HG03045 (cell line): ENCODE data around the gene HOXD8.

ENCODE experiments used
- ATAC-seq: cut with Tn5 transposase; IDR thresholded peaks from one replicate; pipeline ENCODE4 v1.9.1; 2021; ENCODE audit warnings: mild to moderate bottlenecking, moderate library complexity; ENCODE audit not compliant: unreplicated experiment

Gene HOXD8

DNA sequence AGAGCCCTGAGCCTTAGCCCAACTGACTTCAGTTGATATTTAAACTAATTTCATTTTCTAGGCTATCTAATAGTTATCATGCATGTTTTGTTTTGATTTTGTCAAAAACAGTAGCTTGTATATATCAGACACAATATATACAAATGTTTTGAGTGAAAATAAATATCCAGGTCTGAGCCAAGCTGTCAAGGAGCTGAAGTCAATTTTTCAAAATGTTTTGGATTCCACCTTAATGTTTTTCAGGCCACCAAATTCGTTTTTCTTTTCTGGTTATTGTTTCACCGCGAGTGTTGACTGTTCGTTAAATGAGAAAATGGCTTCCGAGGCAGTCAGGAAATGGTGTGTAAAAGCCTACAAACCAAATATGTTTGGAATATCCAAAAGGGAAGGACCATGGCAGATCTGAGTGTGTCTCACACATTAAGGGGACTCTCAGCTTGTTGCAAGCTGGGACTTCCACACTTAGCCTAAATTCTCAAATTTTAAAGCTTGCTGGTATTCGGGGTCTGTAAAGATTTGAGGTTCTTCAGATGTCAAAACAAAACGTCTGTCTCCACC, 27.1 kb upstream of the HOXD8 start:
- no peak for ATAC-seq

DNA sequence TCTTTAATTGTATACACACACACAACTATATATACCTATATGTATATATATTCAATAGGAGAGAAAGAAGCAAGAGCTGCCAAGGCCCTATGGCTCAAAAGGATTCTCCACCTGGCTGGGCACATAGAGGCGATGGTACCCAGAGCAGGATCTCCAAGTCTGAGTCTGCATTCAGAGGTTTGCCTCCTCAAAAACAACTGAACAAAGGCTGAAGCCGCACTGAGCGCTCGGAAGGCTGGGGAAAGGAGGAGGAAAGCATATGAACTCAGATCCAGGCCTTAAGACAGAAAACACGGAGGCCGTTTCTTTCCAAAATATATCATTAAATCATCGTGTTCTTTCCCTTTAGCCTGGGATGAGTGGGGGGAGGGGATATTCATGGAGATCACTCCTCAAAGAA, 26.3 kb upstream of the HOXD8 start:
- ATAC-seq: no peak

DNA sequence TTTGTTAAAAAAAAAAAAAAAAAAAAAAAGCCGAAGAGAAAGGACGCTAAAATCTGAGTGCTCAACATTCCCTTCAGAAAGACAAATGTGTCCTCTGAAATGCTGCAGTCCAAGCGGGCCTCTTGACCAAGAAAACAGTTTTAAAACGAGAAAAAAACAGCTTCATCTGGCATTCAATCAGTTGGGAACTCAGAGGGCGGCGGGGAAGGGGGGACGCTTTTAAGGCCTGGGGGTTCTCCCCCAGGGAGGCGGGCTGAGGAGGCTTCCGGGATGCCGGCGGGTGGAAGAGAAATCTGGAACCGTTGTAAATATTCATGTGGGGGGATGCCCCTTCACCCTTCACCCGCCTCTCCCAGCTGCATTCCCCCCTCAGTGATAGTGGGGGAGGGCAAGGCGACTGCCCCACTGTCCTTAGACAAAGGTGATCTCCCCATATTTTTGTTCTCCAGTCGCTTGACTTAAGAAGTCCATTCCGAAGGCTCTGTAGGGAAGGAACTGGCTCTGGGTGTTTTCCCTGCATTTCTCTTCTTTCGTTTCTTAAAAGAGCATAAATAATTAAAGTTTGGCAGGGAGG, 25.7 kb upstream of the HOXD8 start:
- no peak for ATAC-seq

DNA sequence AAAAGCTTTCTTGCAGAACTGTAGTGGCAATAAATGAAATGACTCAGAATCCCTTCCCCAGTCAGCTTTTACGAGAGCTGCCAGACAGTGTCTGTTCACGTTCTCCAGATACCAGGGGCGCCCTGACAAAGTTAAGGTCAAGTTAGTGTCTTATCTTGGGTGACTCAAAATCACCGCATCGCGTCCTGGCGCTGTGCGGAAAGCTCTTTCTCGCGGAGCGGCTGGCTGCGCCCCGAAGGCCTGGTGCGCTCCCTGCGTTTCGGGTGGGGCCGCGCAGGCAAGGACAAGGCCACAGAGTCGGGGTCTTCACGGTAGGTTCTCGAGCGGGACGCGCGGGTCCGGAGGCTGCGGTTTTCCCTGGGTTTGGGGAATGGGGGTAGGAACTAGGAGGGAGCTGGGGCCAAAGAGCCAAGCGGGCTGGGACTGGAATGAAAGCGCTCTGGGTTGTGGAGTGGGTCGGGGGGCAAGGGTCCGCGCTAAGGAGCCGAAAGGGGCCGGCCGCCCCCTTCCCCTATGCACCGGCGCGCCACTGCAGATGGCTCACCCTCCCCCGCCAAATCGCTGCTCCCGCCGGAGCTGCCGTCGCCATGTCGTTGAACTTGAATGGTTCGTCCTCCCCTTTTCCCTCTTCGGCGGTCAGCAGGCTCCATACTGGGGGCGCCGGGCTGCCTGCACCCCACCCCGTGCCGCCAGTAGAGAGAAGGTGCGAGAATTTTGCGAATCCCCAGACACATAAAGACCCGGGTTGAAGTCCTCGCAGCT, 25.0 kb upstream of the HOXD8 start:
- no peak for ATAC-seq

DNA sequence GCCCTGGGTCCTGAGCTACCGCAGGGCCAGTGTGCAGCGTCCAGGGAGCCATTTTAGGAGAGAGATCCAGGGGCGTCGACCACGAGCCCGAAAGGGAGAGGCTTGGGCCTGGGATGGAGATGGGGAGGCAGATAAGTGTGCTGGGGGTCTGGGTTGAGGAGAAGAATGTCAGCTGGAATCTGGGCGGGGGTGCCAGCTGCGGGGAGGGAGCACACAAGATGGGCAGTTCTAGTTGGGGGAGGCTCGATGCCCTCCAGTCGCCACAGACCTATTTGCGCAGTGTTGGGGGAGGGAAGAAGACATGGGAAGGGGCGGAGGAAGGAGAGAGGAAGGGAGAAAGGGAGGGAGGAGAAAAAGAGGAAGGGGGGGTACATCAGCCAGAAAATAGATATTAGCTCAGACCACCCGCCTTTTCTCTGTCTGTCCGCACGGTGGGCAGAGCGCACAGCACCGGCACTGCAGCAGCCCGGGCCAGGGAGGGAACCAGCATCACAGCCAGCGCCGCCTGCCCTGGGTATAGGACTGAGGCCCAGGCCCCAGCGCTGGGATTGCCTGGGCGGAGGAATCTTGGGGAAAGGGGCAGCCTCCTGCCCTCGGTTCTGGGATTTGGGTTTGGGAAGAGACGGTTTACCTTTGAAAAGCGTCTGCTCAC, 24.3 kb upstream of the HOXD8 start:
- no peak for ATAC-seq

DNA sequence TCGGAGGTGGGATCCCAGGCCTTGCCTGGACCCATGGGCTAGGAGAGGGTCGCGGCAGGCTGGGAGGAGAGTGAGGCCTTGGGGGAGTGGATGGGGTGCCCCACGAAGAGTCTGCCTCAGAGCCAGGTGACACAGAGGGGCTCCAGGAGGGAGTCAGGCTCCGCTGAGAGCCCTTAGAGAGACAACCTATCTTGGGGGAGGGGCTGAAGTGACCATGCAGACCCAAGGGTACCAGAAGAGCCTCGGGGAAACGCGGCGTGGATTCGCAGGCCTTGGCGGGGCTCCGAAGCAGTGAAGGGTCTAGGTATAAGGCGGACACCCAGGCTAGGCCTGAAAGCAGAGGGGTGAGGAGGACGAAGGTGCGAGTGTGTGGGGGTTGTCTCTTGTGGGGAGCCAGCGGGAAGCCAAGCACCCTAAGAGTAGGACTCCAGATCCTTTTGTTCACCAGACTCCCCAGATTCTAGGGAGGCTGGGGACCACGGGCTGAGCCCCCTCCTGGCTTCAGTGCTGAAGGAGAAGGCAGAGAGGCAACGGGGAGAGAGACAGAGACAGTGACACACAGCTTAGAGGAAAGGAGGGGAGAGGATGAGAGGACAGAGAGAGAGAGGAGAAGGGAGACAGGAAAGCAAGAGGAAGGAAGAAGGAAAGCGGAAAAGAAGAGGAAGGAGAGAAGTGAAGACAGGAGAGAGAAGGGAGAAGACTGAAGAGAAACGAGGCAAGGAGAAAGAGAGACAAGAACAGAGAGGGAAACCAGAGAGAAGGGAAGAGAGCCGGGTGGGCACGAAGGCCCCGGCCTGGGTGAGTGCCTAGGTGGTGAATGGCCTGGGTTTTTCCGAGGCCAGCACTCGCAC, 23.6 kb upstream of the HOXD8 start:
- ATAC-seq: no peak

DNA sequence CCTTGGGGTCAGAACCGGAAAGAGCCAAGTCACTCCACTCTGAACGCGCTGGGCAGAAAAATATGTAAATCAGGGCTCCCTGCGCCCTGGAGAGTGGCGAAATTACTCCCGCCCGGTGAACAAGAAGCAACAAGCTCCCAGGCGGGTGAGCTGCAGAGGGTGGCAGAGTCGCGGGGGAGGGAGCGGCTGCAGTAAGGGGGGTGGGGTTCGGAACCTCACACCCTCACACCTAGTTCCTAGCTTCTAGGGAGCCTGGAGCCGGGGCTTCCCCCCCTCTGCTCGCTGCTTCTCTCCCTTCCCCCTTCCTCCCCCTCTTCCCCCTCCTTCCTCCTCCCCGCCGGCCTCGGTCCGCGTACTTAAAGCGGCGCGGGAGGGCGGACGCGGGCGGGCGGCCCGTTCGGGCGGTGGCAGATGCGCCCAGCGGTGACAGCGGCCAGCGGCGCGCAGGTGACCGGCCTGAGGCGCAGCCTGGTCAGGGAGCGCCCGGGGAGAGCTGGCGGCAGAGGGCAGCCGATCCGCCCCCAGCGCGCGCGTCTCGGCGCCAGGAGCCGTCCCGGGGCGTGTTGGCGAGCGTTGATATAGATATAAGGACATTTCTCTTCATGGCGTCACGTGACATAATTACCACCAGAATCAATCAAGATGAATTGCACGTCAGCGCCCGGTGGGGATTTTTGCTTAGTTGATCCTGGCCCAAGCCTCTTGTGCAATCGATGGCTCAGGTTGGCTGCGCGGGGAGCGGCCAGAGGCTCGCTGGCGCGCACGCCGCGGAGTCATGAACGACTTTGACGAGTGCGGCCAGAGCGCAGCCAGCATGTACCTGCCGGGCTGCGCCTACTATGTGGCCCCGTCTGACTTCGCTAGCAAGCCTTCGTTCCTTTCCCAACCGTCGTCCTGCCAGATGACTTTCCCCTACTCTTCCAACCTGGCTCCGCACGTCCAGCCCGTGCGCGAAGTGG, 22.6 kb upstream of the HOXD8 start, which contains the start of gene HOXD11:
HOXD11 (plus strand) TSS at position 700 of the 959 bp plus-strand sequence; CDS start at position 776, 76 bp downstream.
- ATAC-seq: no peak

DNA sequence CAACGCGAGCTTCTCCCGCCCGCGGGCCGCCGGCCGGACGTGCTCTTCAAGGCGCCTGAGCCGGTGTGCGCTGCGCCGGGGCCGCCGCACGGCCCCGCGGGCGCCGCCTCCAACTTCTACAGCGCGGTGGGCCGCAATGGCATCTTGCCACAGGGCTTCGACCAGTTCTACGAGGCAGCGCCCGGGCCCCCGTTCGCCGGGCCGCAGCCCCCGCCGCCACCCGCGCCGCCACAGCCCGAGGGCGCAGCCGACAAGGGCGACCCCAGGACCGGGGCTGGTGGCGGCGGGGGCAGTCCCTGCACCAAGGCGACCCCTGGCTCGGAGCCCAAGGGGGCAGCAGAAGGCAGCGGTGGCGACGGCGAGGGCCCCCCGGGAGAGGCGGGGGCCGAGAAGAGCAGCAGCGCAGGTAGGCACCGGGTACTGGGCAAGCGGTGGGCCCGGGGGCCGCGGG, 21.7 kb upstream of the HOXD8 start:
- ATAC-seq: no peak

DNA sequence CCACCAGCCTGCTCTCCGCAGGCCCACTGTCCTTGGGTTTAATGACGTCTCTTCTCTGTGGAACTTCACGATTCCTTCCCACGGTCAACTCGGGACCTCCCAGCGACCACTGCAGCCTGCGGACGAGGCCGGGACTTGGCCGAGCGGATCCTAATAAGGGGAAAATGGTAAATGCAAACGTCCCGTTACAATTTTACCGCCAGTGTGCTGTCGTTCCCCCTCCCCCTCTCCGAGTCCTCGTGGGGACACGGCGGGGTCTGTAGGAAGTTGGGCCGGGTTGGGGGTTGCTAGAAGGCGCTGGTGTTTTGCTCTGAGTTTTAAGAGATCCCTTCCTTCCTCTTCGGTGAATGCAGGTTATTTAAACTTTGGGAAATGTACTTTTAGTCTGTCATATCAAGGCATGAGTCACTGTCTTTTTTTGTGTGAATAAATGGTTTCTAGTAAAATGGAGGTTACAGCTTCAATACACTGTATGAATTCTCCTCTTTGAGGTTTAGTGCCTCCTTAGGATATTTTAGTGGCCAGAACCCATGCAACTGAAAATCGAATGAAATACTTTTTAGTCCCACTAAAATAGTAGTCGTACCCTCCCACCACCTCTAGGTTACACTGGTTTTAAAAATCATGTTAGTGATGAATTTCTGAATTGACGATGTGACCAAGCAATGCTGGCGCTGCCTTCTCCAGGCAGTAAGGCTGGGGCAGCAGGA, 20.2 kb upstream of the HOXD8 start:
- no peak for ATAC-seq

DNA sequence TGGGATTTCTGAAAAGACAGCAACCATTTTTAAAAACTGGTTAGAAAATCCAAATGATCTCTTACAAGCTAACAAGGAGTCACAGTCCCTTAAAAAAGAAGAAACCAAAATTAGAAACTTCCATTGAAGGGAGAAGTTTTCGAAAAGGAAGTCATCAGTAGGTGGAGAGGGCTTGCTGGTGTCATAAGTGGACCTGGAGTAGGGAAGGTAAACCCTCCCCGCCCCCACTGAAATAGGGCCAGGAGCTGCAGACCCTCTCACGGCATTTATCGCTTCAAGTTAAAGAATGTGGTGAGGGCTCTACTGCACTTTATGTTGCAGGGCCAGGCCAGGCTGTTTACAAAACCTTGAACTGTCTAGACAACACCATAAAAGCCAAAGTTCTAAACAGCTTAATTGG, 19.6 kb upstream of the HOXD8 start:
- no peak for ATAC-seq

DNA sequence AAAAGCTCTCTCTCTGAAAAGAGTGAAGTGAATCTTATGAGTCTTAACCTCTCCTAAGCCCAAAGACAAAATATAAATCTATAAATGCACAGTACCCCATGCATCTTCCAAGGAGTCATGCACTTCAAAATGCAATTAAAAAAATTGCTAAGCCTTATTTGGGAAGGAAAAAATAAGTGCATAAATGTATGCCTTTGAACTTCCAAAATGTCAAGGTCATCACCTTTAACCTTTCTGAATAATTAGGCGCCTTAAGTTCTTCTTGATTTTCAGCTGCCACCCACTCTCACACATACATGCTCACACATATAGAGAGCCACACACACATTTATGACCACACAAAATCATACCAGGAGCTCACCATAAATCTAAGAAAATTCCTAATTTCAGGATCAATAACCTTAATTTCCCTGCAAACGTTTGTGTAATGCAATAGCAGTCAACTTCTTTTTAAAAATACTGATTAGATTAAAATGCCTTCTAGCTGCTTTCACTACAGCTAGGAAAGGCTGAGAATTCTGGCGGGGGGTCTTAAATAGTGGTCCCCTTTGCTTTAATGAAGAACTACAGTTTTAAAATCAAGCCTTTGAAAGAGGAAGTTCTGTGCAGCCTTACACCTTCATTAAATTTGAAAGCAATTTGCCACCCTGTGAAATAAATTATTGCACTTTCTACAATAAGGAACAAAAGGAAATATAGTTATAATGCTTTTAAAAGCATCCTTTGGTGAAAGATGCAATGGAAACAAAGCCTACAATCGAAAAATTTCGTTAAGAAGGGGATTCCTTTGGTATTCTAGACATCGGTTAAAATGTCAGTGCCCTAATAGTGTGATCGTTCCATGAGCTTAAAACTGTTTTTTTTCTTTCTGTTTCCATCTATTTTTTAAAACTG, 18.8 kb upstream of the HOXD8 start:
- no peak for ATAC-seq

DNA sequence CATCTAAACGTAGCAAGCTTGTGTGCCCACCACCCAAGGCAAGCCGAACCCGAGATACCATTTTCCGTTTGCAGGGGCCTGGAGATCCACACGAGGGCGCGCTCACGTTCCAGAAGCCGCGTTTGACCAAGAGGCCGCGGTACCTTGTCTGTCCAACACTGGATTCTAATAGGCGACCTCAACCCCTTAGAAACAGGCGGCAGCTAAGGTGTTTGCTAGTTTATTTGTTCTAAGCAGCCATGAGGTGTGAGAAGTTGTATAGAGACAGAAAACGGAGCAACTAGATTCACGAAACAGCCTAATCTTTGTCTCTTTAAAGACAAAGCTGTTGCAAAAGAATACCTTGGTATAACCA, 18.2 kb upstream of the HOXD8 start:
- ATAC-seq: no peak

DNA sequence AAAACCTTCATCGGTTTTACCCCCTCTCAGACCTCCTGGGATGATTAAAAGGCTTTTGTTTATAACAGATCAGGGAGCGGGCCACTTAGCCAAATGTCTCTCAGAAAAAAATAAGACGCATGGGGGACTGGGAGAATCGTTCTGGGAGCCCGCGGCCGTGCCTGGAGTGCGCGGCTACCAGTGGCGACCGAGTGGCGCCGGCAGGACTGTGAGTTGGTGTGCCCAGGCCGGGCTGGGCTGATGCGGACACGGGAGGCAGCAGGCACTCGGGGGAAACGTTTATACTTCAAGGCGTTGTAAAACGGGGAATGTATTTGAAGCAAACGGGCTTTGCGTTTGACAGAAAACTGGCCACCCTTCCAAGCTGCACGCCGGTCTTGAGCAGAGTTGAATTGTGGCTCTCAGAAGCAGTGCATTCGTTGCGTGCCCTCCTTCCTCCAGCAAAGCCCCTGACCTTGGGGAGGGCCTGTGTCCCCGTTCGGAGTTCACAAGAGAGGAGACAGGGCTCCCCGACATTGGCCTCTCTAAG, 17.6 kb upstream of the HOXD8 start:
- no peak for ATAC-seq

DNA sequence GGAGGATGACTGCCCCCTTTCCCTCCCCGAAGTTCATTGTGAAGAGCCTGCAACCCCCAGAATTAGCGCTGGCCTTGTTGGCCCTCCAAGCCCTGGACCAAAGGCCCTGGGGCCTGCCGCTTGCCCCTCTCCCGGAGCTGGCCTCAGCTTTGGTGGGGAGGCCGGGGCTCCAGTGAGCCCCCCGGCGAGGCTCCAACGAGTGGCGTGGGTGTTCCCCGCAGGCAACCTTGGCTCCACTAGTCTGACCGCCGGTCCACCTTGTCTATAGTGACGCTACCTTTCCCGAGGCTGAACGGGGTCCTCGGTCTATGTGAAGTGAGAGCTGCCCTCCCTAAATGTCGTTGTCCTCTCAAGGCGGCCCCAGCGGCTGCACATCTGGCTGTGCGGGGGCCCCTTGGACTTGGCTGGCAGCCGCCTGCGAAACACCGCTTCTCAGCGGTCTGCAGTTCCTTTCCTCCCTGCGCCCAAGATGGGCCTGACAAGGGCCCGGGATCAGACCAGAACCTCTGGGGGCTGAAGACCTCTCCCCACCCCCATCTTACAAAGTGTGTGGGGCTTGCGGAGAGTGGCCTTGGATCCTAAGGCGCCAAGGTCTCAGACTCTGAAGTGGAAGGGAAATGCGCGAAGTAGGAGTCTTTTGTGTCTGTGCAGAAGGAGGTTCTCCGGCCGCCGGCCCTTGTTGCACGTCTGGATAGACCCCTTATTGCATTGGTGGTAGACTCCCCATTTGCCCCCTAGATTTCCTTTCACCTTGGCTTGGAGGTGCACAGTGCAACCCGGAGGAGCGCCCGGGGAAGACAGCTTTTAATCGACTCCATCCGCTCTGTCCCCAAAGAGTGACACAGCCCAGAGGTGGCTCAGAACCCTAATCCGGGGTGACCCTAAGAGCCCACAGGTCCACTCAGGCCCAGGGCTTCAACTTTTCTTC, 16.9 kb upstream of the HOXD8 start:
- ATAC-seq: no peak

DNA sequence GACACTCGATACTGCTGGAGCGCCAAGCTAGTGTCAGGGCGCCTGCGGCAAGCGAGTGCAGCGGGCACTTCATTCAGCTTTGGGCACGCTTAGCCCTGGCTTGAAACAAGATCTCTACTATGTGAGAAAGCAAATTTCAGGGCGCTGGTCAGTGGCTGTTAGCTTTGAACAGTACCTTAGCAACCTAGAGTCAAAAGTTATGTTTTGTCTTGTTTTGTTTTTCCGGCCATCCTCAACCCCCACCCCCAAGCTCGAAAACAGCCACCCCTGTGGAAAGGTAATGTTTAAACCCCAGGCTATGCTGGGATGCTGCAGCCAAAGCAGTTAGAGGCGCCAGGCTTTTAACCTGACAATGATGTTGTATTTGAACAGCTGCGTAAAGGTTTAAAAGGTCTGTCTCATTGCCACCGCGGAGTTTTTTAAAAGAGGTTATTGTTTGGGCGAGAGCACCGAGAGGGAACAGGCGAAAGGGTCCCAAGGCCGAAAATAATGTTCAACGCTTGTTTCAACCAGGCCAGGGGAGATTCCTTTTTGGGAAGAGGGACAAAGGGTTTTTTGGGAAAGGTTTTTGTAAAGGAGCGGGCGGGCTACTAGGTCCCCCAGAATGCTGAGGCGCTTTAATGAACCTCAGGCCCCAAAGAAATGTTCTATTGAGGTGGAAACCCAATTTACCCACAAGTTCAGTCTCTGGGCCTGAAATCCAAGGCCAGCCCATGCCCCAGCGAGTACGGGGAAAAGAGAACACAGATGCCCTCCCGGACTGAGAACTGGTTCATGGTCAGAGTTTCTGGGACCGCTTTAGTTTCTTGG, 15.2 kb upstream of the HOXD8 start:
- no peak for ATAC-seq
